ENCODE measurements around the gene ZNF628.

DNA sequence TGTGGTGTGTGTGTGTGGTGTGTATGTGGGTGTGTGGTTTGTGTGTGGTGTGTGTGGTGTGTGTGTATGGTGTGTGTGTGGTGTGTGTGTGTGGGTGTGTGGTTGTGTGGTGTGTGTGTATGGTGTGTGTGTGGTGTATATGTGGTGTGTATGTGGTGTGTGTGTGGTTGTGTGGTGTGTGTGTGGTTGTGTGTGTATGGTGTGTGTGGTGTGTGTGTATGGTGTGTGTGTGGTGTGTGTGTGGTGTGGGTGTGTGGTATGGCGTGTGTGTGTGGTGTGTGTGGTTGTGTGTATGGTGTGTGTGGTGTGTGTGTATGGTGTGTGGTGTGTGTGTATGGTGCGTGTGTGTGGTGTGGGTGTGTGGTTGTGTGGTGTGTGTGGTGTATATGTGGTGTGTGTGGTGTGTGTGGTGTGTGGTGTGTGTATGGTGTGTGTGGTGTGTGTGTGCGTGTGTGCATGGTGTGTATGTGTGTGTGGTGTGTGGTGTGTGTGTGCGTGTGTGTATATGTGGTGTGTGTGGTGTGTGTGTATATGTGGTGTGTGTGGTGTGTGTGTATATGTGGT, 42.0 kb upstream of the ZNF628 start:
- TF ChIP-seq EZH2 (IDR thresholded peaks at IDR 0.05; ENCODE audit: borderline replicate concordance, low read length): no peak
- TF ChIP-seq, protein P1, sequence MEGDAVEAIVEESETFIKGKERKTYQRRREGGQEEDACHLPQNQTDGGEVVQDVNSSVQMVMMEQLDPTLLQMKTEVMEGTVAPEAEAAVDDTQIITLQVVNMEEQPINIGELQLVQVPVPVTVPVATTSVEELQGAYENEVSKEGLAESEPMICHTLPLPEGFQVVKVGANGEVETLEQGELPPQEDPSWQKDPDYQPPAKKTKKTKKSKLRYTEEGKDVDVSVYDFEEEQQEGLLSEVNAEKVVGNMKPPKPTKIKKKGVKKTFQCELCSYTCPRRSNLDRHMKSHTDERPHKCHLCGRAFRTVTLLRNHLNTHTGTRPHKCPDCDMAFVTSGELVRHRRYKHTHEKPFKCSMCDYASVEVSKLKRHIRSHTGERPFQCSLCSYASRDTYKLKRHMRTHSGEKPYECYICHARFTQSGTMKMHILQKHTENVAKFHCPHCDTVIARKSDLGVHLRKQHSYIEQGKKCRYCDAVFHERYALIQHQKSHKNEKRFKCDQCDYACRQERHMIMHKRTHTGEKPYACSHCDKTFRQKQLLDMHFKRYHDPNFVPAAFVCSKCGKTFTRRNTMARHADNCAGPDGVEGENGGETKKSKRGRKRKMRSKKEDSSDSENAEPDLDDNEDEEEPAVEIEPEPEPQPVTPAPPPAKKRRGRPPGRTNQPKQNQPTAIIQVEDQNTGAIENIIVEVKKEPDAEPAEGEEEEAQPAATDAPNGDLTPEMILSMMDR (conservative IDR thresholded peaks at IDR 0.05 in 1 of 2, IDR thresholded peaks at IDR 0.05 in 1 of 2; ENCODE audit: extremely low read depth in 1 of 2, insufficient read depth in 1 of 2, low read depth in 1 of 2, low read length in 2 of 2): no peak
